Panc1 (cell line): Measurements from ENCODE around the gene TM2D3. TPM values are rescaled to one million over a fixed set of nuclear protein-coding genes. Genes with fewer than 3 reads are reported as not detected.

Source experiments
- ATAC-seq: fragments of 200-7000 bp; cut with Tn5 transposase; 2 replicates; pipeline ENCODE4 v1.9.1; 2020; ENCODE audit warnings: mild to moderate bottlenecking, moderate library complexity
- BruUV-seq: library from RNA; stranded (reverse); fragments of 400-500 nt; replicated peaks from 2 replicates; lab custom pipeline; 2021; lab: Mats Ljungman, UMichigan
- CTCF ChIA-PET: fragments of 300-600 bp; sonication (Branson Sonifier 250); formaldehyde crosslinking; loops from one replicate; lab custom pipeline; 2022; ENCODE audit warnings: antibody characterized with exemption; lab: Charles Lee
- POLR2A ChIA-PET: fragments of 300-600 bp; sonication (Branson Sonifier 250); formaldehyde crosslinking; loops from one replicate; lab custom pipeline; 2022; ENCODE audit warnings: antibody characterized with exemption; lab: Charles Lee
- DNase-seq: peaks from one replicate; pipeline ENCODE4 v3.0.0-alpha.2; 2010; ENCODE audit warnings: low read depth, low spot score
- H3K27ac ChIP-seq: 2 replicates; pipeline ENCODE4 v1.5.1; 2011; ENCODE audit warnings: mild to moderate bottlenecking, low read length, inconsistent platforms
- H3K27me3 ChIP-seq: fragments of 200-500 bp; sonication (Bioruptor generic); 2 replicates; pipeline ENCODE4 v1.6.0; 2014; ENCODE audit warnings: low read length, inconsistent platforms; ENCODE audit not compliant: control insufficient read depth, insufficient read depth
- H3K36me3 ChIP-seq: fragments of 200-500 bp; sonication (Bioruptor generic); 2 replicates; pipeline ENCODE4 v1.5.1; 2014; ENCODE audit warnings: inconsistent platforms, mild to moderate bottlenecking, low read length, moderate library complexity; ENCODE audit not compliant: control insufficient read depth, insufficient read depth
- H3K4me1 ChIP-seq: 2 replicates; pipeline ENCODE4 v1.5.1; 2011; ENCODE audit warnings: inconsistent platforms, mild to moderate bottlenecking, low read length, moderate library complexity; ENCODE audit not compliant: control insufficient read depth, insufficient read depth
- H3K4me3 ChIP-seq, 2 experiments: 2 replicates each; pipeline ENCODE4 v1.5.1; 2011 to 2012; ENCODE audit warnings: low read depth in 2 of 2, low read length in 2 of 2, mild to moderate bottlenecking in 2 of 2, inconsistent platforms in 1 of 2, moderate library complexity in 1 of 2
- H3K9me3 ChIP-seq: fragments of 200-500 bp; sonication (Bioruptor generic); 2 replicates; pipeline ENCODE4 v1.5.1; 2014; ENCODE audit warnings: low read depth, mild to moderate bottlenecking, inconsistent platforms, low read length, moderate library complexity; ENCODE audit not compliant: control insufficient read depth, insufficient read depth
- POLR2AphosphoS5 ChIP-seq: IDR thresholded peaks from 2 replicates; pipeline ENCODE4 v1.6.1; 2012; ENCODE audit warnings: mild to moderate bottlenecking, low read depth, low read length, moderate library complexity
- SIN3A ChIP-seq: IDR thresholded peaks from 2 replicates; pipeline ENCODE4 v1.6.1; 2012; ENCODE audit warnings: low read depth, mild to moderate bottlenecking, low read length, moderate library complexity, borderline replicate concordance; ENCODE audit not compliant: insufficient read depth
- TCF7L2 ChIP-seq: IDR thresholded peaks from 2 replicates; pipeline ENCODE4 v1.6.1; 2011; ENCODE audit warnings: mild to moderate bottlenecking, low read depth, low read length, inconsistent platforms
- in situ Hi-C: cut with HindIII; loops from 2 replicates; pipeline ENCODE4 v1.10.0; 2016; ENCODE audit warnings: low sequenced_read_pairs, low pct_unique_long_range_greater_than_20kb
- intact Hi-C: fragments of 100-400 bp; cut with micrococcal nuclease; formaldehyde crosslinking; loops from one replicate; pipeline ENCODE4 v1.10.0; 2022; ENCODE audit not compliant: unreplicated experiment
- total RNA-seq: library from RNA; stranded (reverse); gene quantifications from one replicate; pipeline ENCODE4 v1.2.1, GENCODE V29; 2021; ENCODE audit not compliant: unreplicated experiment
- TF ChIP-seq, protein P1 (sequence below): fragments of 450-650 bp; IDR thresholded peaks from 2 replicates; pipeline ENCODE4 v1.5.1; 2017; ENCODE audit warnings: mild to moderate bottlenecking
- TF ChIP-seq, protein P2 (sequence below), 2 experiments: IDR thresholded peaks; 2 replicates each; pipeline ENCODE4 v1.6.1; 2011 to 2012; ENCODE audit warnings: low read depth in 2 of 2, control low read depth in 1 of 2, low read length in 1 of 2, mild to moderate bottlenecking in 1 of 2, moderate library complexity in 1 of 2; ENCODE audit not compliant: insufficient read depth in 1 of 2

The TM2D3 gene
- total RNA-seq, 1 experiment from 2014 or later, result 53.4 TPM

DNA sequence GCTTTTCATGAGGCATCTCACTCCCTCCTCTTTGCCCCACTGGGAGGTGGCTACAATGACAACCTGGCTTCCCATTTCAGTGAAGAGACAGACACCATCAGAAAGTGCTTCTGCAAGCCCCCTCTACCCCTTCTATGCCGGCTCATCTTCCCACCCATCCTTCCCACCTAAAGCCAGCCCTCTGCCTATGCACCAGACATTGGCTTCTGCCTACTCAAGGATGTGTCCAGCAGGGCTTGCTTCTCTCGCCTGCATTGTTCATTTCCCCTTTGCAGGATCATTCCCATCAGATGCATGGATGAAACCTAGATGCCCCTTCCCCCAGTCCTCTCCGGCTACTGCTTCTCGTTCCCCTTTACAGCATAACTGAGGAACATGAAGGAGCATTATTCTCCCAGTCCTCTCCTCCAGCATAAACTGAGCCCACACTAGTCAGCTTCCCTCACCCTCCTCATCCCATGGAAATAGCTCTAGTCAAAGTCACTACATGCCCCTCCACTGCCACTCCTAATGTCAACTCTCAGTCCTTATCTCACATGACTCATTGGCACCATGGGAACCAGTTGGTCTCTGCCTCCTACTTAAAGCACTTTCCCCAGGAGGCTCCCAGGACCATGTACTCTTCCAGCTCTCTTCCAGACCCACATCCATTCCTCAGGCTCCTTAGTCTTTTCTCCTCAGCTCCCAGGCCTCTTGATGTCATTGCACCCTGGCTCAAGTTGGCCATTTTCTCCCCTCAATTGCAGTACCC, 47.9 kb downstream of the TM2D3 start:
- ChIA-PET POLR2A (no interaction called here), CTCF (no interaction called here)
- Histone ChIP-seq H3K27me3 (peaks cover 3% of the 10 kb centered on the region; the same call in 1 of the 2 replicates), H3K36me3 (no peaks in the 10 kb centered on the region), H3K4me1 (no peaks in the 10 kb centered on the region), H3K4me3 (no peak overlapping the region), H3K9me3 (no peaks in the 10 kb centered on the region), H3K27ac (no peak overlapping the region)
- DNase-seq, result no peak
- ATAC-seq, result no peak
- TF ChIP-seq POLR2AphosphoS5, result no peak
- TF ChIP-seq, protein P1, sequence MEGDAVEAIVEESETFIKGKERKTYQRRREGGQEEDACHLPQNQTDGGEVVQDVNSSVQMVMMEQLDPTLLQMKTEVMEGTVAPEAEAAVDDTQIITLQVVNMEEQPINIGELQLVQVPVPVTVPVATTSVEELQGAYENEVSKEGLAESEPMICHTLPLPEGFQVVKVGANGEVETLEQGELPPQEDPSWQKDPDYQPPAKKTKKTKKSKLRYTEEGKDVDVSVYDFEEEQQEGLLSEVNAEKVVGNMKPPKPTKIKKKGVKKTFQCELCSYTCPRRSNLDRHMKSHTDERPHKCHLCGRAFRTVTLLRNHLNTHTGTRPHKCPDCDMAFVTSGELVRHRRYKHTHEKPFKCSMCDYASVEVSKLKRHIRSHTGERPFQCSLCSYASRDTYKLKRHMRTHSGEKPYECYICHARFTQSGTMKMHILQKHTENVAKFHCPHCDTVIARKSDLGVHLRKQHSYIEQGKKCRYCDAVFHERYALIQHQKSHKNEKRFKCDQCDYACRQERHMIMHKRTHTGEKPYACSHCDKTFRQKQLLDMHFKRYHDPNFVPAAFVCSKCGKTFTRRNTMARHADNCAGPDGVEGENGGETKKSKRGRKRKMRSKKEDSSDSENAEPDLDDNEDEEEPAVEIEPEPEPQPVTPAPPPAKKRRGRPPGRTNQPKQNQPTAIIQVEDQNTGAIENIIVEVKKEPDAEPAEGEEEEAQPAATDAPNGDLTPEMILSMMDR, result no peak
- intact Hi-C loops (no loop called here), in situ Hi-C loops (no loop called here)
- no TSS peak for BruUV-seq

DNA sequence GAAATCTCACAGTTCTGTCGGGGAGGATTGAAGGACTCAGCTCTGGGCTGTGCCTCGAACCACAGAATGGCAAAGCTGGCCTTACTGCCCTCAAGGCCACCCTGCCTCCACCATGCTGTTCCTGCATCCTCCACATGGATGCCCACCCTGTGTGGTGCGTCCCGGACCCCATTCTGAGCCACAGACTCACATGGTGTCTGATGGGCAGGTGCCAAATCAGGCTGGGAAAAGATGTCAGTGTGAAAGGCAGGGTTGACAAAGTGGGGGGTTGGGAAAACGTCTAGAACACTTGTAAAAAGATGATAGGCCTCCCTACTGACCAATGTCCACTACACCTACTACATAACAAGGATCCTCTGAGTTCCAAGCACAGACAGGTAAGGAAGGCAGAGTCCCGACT, 49.4 kb downstream of the TM2D3 start:
- CTCF ChIA-PET, result no interaction called here
- TF ChIP-seq, protein P2, sequence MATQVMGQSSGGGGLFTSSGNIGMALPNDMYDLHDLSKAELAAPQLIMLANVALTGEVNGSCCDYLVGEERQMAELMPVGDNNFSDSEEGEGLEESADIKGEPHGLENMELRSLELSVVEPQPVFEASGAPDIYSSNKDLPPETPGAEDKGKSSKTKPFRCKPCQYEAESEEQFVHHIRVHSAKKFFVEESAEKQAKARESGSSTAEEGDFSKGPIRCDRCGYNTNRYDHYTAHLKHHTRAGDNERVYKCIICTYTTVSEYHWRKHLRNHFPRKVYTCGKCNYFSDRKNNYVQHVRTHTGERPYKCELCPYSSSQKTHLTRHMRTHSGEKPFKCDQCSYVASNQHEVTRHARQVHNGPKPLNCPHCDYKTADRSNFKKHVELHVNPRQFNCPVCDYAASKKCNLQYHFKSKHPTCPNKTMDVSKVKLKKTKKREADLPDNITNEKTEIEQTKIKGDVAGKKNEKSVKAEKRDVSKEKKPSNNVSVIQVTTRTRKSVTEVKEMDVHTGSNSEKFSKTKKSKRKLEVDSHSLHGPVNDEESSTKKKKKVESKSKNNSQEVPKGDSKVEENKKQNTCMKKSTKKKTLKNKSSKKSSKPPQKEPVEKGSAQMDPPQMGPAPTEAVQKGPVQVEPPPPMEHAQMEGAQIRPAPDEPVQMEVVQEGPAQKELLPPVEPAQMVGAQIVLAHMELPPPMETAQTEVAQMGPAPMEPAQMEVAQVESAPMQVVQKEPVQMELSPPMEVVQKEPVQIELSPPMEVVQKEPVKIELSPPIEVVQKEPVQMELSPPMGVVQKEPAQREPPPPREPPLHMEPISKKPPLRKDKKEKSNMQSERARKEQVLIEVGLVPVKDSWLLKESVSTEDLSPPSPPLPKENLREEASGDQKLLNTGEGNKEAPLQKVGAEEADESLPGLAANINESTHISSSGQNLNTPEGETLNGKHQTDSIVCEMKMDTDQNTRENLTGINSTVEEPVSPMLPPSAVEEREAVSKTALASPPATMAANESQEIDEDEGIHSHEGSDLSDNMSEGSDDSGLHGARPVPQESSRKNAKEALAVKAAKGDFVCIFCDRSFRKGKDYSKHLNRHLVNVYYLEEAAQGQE (IDR thresholded peaks at IDR 0.05; ENCODE audit: insufficient read depth in 1 of 2, low read depth in 2 of 2, low read length in 1 of 2), result no peak
- no peak for TF ChIP-seq SIN3A
- no peak for TF ChIP-seq POLR2AphosphoS5
- TF ChIP-seq TCF7L2, result no peak
- TF ChIP-seq, protein P1, result no peak
- peaks cover 9% of the 10 kb centered on the region; the same call in 1 of the 2 replicates for H3K27me3 ChIP-seq
- BruUV-seq, result no TSS peak
- POLR2A ChIA-PET, result no interaction called here
- in situ Hi-C loops (no loop called here), intact Hi-C loops (no loop called here)
- no peak overlapping the region for H3K4me3 ChIP-seq
- no peaks in the 10 kb centered on the region for H3K36me3 ChIP-seq
- H3K9me3 ChIP-seq, result no peaks in the 10 kb centered on the region
- no peak for DNase-seq
- H3K4me1 ChIP-seq, result no peaks in the 10 kb centered on the region
- no peak for ATAC-seq
- no peak overlapping the region for H3K27ac ChIP-seq
